SK-N-SH (cell line): ENCODE data around the gene PLK1.

Experiments used
- CHD2 ChIP-seq: fragments of 150-350 bp; IDR thresholded peaks from 2 replicates; pipeline ENCODE4 v1.6.1; 2018; ENCODE audit warnings: low read length; ENCODE audit not compliant: partially characterized antibody
- CTCF ChIP-seq: fragments of 200-600 bp; sonication (generic); IDR thresholded peaks from 2 replicates; pipeline ENCODE4 v1.6.1; 2017; ENCODE audit warnings: antibody characterized with exemption, mild to moderate bottlenecking, moderate library complexity
- EP300 ChIP-seq, 2 experiments: IDR thresholded peaks; 2 replicates each; pipeline versions ENCODE4 v1.4.0 to v1.6.1; 2012; ENCODE audit warnings: borderline replicate concordance in 1 of 2, low read depth in 1 of 2, low read length in 1 of 2
- FOSL2 ChIP-seq: IDR thresholded peaks from 2 replicates; pipeline ENCODE4 v1.4.0; 2012; ENCODE audit warnings: low read depth, mild to moderate bottlenecking, moderate library complexity, borderline replicate concordance
- GABPA ChIP-seq: IDR thresholded peaks from 2 replicates; pipeline ENCODE4 v1.4.0; 2012; ENCODE audit warnings: low read depth, mild to moderate bottlenecking
- MAX ChIP-seq: IDR thresholded peaks from 2 replicates; pipeline ENCODE4 v1.4.0; 2012; ENCODE audit warnings: low read depth
- NFIC ChIP-seq: IDR thresholded peaks from 2 replicates; pipeline ENCODE4 v1.4.0; 2012; ENCODE audit warnings: borderline replicate concordance
- NRF1 ChIP-seq: IDR thresholded peaks from 2 replicates; pipeline ENCODE4 v1.6.1; 2012; ENCODE audit warnings: low read depth, mild to moderate bottlenecking, low read length
- POLR2AphosphoS5 ChIP-seq: IDR thresholded peaks from 2 replicates; pipeline ENCODE4 v1.6.1; 2012; ENCODE audit warnings: low read depth, low read length
- RAD21 ChIP-seq: IDR thresholded peaks from 2 replicates; pipeline ENCODE4 v1.6.1; 2012; ENCODE audit warnings: mild to moderate bottlenecking, low read length
- REST ChIP-seq: IDR thresholded peaks from 2 replicates; pipeline ENCODE4 v1.6.1; 2012; ENCODE audit warnings: mild to moderate bottlenecking, low read depth, low read length, moderate library complexity
- TEAD4 ChIP-seq: IDR thresholded peaks from 2 replicates; pipeline ENCODE4 v1.4.0; 2012; ENCODE audit warnings: mild to moderate bottlenecking, borderline replicate concordance; ENCODE audit not compliant: insufficient read depth

- TF ChIP-seq FOSL2 = no peak
- no peak for TF ChIP-seq MAX
- TF ChIP-seq CTCF = peak; percentile 6
- no peak for TF ChIP-seq RAD21
- no peak for TF ChIP-seq EP300 (IDR thresholded peaks at IDR 0.05; ENCODE audit: borderline replicate concordance in 1 of 2, low read depth in 1 of 2, low read length in 1 of 2)
- TF ChIP-seq POLR2AphosphoS5 = no peak
- TF ChIP-seq GABPA = no peak
- TF ChIP-seq TEAD4 = no peak
- TF ChIP-seq REST = no peak
- no peak for TF ChIP-seq NFIC
- no peak for TF ChIP-seq NRF1
- TF ChIP-seq CHD2 = no peak
These were observed 49.4 kb downstream of the PLK1 start for GRCh38 chr16:23728112-23728477.
